ENCODE measurements around the gene DPP6.
A peak's percentile ranks its signal among the peaks of the same experiment; 100 is the strongest.

Gene DPP6

GRCh38 chr7:154425271-154425670 is 373.1 kb downstream of the DPP6 start:
- no peak for DNase-seq

GRCh38 chr7:154426778-154427177 is 374.6 kb downstream of the DPP6 start:
- DNase-seq: no peak

GRCh38 chr7:154427533-154427932 is 375.3 kb downstream of the DPP6 start:
- DNase-seq: no peak

- no peak for DNase-seq
Observed at GRCh38 chr7:154429666-154430404, 377.6 kb downstream of the DPP6 start.

GRCh38 chr7:154430640-154431039 is 378.4 kb downstream of the DPP6 start:
- DNase-seq: no peak

- no peak for DNase-seq
Observed at GRCh38 chr7:154431045-154431444, 378.8 kb downstream of the DPP6 start.

GRCh38 chr7:154433632-154434598 is 381.7 kb downstream of the DPP6 start:
- no peak for DNase-seq

GRCh38 chr7:154436560-154436959 is 384.4 kb downstream of the DPP6 start:
- no peak for DNase-seq

GRCh38 chr7:154437234-154437633 is 385.0 kb downstream of the DPP6 start:
- no peak for DNase-seq

- DNase-seq: no peak
Observed at GRCh38 chr7:154438571-154439367, 386.6 kb downstream of the DPP6 start.

GRCh38 chr7:154440058-154440457 is 387.9 kb downstream of the DPP6 start:
- no peak for DNase-seq

GRCh38 chr7:154440651-154441050 is 388.5 kb downstream of the DPP6 start:
- DNase-seq: no peak

GRCh38 chr7:154441811-154442210 is 389.6 kb downstream of the DPP6 start:
- DNase-seq: no peak

- no peak for DNase-seq
Observed at GRCh38 chr7:154442939-154443338, 390.7 kb downstream of the DPP6 start.

GRCh38 chr7:154450451-154450850 is 398.3 kb downstream of the DPP6 start:
- DNase-seq: no peak

- peak; percentile 35 for DNase-seq
Observed at GRCh38 chr7:154451480-154452457, 399.6 kb downstream of the DPP6 start.

- no peak for DNase-seq
Observed at GRCh38 chr7:154463794-154464193, 411.6 kb downstream of the DPP6 start.

GRCh38 chr7:154469652-154470051 is 417.5 kb downstream of the DPP6 start:
- DNase-seq: no peak

GRCh38 chr7:154472343-154472742 is 420.1 kb downstream of the DPP6 start:
- no peak for DNase-seq

GRCh38 chr7:154473360-154473759 is 421.2 kb downstream of the DPP6 start:
- no peak for DNase-seq

- no peak for DNase-seq
Observed at GRCh38 chr7:154474903-154475520, 422.8 kb downstream of the DPP6 start.
